ENCODE data around the gene LOXL3. TPM values are rescaled to one million over a fixed set of nuclear protein-coding genes. Genes with fewer than 3 reads are reported as not detected.

LOXL3 gene
- total RNA-seq, 1 donor from 2014 or later, result 30.2 TPM

DNA sequence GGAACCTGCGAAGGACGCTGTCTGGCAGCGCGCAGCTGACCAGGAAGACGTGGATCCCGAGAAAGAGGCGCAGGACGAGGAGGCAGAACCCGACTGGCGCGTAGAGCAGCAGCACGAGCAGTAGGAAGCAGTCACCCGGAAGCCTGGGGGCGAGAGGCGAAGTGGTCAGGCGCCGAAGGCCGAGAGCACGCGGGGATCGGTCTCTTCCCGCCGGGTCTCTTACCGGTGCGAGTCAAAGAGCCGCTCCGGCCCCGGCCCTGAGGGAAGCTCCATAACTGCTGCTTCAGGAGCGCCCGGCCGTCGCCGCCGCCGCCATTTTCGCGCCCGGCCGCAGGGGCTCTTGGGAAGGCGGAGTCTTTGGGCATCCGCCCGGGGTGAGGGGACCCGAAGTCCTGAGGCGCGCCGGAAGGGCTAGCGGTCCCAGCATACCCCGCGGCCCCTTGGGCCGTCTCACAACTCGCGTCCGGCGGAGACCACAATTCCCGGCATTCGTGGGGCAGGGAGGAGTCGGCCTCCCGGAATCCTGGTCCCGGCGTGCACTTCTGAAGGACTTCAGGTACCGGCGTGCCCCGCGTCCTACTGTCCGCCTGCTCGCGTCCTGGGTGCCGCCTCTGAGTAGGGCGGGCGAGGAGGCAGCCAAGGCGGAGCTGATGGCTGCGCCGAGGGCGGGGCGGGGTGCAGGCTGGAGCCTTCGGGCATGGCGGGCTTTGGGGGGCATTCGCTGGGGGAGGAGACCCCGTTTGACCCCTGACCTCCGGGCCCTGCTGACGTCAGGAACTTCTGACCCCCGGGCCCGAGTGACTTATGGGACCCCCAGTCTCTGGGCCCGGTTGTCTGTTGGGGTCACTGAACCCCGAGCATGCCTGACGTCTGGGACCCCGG, 24.1 kb downstream of the LOXL3 start, which contains the start of the genes AUP1 and HTRA2:
TSS of gene AUP1 (minus strand) at position 350 of the 882 bp plus-strand sequence. CDS start at position 273, 77 bp downstream.
TSS of gene HTRA2 (plus strand) at position 577 of the 882 bp plus-strand sequence. CDS start at position 651, 74 bp downstream.
- Mint-ChIP-seq H3K27me3 (ENCODE audit: low read depth) (peaks cover 3% of the 10 kb centered on the region), H3K36me3 (ENCODE audit: low read depth) (peaks cover 17% of the 10 kb centered on the region), H3K27ac (ENCODE audit: unreplicated experiment) (peak within 1 kb of the TSS; percentile 98), H3K4me1 (peaks cover 39% of the 10 kb centered on the region), H3K9me3 (peaks cover 2% of the 10 kb centered on the region), H3K4me3 (peak within 1 kb of the TSS; percentile 98)
- TF ChIP-seq, protein P1, sequence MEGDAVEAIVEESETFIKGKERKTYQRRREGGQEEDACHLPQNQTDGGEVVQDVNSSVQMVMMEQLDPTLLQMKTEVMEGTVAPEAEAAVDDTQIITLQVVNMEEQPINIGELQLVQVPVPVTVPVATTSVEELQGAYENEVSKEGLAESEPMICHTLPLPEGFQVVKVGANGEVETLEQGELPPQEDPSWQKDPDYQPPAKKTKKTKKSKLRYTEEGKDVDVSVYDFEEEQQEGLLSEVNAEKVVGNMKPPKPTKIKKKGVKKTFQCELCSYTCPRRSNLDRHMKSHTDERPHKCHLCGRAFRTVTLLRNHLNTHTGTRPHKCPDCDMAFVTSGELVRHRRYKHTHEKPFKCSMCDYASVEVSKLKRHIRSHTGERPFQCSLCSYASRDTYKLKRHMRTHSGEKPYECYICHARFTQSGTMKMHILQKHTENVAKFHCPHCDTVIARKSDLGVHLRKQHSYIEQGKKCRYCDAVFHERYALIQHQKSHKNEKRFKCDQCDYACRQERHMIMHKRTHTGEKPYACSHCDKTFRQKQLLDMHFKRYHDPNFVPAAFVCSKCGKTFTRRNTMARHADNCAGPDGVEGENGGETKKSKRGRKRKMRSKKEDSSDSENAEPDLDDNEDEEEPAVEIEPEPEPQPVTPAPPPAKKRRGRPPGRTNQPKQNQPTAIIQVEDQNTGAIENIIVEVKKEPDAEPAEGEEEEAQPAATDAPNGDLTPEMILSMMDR (conservative IDR thresholded peaks at IDR 0.05), result no peak
- DNase-seq (ENCODE audit: low read depth, low spot score), result peak; percentile 93

- Mint-ChIP-seq H3K36me3 (ENCODE audit: low read depth) (peaks cover 17% of the 10 kb centered on the region), H3K4me1 (peaks cover 39% of the 10 kb centered on the region), H3K4me3 (peak overlapping the region; percentile 98), H3K27ac (ENCODE audit: unreplicated experiment) (peak overlapping the region; percentile 98), H3K9me3 (peaks cover 2% of the 10 kb centered on the region), H3K27me3 (ENCODE audit: low read depth) (peaks cover 6% of the 10 kb centered on the region)
- TF ChIP-seq, protein P1 (conservative IDR thresholded peaks at IDR 0.05), result no peak
- DNase-seq (ENCODE audit: low read depth, low spot score), result no peak
These were observed 25.0 kb downstream of the LOXL3 start for GRCh38 chr2:74528600-74529356.

GRCh38 chr2:74527741-74528140, 26.0 kb downstream of the LOXL3 start:
- Mint-ChIP-seq H3K27ac (ENCODE audit: unreplicated experiment) (no peak overlapping the region), H3K36me3 (ENCODE audit: low read depth) (peaks cover 14% of the 10 kb centered on the region), H3K9me3 (peaks cover 2% of the 10 kb centered on the region), H3K4me1 (peaks cover 38% of the 10 kb centered on the region), H3K4me3 (peak overlapping the region; percentile 98), H3K27me3 (ENCODE audit: low read depth) (peaks cover 14% of the 10 kb centered on the region)
- TF ChIP-seq, protein P1 (conservative IDR thresholded peaks at IDR 0.05), result no peak
- DNase-seq (ENCODE audit: low read depth, low spot score), result no peak

DNA sequence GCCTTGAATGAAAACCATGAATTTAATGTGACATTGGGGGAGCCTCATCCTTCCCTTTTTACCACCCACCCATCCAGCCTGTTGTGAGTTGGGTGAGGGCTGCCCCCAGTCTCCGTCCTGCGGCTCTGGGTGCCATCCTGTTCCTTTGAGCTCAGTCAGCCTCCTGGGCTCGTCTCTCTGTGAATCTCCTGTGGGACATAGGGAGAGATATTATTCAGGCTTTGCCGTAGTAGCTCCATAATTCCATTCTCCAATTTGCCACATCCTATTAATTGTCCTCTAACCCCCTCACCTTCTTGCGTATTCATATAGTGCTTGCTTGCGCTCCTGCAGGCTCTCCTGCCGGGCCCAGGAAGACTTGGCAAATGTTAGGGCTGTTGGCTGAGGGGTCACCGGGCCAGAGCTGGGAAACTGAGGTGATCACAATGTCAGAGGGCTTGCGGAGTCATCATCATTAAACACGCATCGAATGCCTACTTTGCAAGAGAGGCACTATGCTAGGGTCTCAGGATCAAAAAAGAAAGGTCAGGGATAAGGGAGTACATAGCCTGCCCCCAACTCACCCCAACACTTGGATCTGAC, 27.0 kb downstream of the LOXL3 start:
- peaks cover 2% of the 10 kb centered on the region for H3K9me3 Mint-ChIP-seq
- H3K27me3 Mint-ChIP-seq (ENCODE audit: low read depth), result peaks cover 24% of the 10 kb centered on the region
- peaks cover 28% of the 10 kb centered on the region for H3K4me1 Mint-ChIP-seq
- H3K4me3 Mint-ChIP-seq, result peak overlapping the region; percentile 90
- H3K27ac Mint-ChIP-seq (ENCODE audit: unreplicated experiment), result no peak overlapping the region
- no peak for DNase-seq (ENCODE audit: low read depth, low spot score)
- TF ChIP-seq, protein P1 (conservative IDR thresholded peaks at IDR 0.05), result no peak
- peaks cover 14% of the 10 kb centered on the region for H3K36me3 Mint-ChIP-seq (ENCODE audit: low read depth)

All from neural crest cell (in vitro differentiated cells).